Amniotic stem cell (primary cell): ENCODE results near the gene ACSL6.

Experiments
- DNase-seq: peaks from one replicate; lab custom pipeline; 2025; lab: John Stamatoyannopoulos, UW

The ACSL6 gene, protein sequence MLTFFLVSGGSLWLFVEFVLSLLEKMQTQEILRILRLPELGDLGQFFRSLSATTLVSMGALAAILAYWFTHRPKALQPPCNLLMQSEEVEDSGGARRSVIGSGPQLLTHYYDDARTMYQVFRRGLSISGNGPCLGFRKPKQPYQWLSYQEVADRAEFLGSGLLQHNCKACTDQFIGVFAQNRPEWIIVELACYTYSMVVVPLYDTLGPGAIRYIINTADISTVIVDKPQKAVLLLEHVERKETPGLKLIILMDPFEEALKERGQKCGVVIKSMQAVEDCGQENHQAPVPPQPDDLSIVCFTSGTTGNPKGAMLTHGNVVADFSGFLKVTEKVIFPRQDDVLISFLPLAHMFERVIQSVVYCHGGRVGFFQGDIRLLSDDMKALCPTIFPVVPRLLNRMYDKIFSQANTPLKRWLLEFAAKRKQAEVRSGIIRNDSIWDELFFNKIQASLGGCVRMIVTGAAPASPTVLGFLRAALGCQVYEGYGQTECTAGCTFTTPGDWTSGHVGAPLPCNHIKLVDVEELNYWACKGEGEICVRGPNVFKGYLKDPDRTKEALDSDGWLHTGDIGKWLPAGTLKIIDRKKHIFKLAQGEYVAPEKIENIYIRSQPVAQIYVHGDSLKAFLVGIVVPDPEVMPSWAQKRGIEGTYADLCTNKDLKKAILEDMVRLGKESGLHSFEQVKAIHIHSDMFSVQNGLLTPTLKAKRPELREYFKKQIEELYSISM

DNA sequence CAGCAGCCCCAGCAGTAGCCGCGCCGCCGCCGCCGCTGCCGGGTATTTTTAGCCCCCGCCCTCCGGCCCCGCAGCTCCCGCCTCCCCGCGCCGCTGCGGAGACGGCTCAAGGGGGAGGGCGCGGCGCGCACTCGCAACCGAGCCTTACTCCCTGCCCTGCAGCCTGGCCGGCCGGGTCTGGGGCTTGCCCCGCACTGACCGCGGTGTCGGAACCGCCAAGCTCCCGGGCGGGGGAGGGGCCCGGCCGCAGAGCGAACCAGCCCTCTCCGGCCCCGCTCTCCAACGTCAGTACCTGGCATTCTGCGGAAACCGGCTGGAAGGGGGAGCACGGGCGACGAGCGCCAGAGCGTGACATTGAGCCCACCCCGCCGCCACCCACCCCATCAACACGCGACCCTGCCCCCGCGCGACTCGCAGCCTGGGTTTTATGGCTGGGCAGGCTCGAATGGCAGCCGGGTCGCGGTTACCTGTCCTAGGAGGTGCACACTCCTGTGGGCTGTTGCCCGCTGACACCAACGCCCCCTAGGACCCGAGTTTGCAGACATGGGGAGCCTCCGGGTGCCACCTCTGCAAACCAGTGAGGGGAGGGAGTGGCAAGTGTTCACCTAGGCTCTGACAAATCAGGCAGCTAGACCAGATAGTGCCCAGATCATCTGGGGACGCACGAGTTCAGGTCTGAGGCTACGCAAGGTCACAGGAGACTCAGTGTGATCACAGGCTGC is at the start of gene ACSL6:
ACSL6 (minus strand) TSS at position 37 of the 722 bp plus-strand sequence. CDS start 105 bp downstream, outside the sequence.
- no peak for DNase-seq

DNA sequence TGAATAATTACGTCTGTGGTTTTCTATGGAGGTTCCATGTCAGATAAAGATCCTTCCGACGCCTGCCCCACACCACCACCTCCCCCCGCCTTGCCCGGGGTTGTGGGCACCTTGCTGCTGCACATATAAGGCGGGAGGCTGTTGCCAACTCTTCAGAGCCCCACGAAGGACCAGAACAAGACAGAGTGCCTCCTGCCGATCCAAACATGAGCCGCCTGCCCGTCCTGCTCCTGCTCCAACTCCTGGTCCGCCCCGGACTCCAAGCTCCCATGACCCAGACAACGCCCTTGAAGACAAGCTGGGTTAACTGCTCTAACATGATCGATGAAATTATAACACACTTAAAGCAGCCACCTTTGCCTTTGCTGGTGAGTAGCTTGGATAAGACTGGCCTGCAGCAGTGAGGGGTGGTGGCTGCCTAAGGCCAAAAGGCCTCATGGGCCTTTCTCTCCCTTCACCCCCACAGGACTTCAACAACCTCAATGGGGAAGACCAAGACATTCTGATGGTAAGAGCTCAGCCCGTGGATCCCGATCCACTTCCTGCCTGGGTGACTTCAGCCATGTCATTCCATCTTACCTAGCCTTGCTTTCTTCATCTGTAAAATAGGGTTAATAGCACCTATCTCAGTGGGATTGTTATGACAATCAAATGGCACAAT is 49.2 kb upstream of the ACSL6 start, which contains the start of gene IL3:
IL3 (plus strand) TSS at position 155 of the 661 bp plus-strand sequence; CDS start at position 207, 52 bp downstream.
- no peak for DNase-seq

DNA sequence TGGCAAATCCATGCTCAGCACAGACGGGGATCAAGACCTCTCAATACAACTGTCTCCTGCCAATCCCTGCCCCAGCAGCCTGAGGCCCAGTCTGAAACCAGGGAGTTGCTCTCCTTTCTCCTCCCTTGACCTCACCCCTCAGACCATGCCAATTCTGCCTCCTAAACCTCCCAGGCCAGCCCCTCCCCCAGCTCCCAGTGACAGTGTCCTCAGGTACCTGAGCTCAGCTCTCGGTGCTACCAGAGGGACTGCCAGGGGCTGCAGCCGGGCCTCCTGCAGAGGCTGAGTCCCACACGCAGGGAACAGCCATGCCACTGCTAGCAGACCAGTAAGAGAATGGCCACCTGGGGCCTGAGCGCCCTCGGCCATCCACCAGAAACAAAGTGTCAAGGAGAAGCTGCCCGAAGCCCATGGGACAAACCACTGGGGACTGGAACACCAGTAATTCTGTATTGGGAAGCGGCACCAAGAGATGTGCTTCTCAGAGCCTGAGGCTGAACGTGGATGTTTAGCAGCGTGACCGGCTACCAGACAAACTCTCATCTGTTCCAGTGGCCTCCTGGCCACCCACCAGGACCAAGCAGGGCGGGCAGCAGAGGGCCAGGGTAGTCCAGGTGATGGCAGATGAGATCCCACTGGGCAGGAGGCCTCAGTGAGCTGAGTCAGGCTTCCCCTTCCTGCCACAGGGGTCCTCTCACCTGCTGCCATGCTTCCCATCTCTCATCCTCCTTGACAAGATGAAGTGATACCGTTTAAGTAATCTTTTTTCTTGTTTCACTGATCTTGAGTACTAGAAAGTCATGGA is 48.4 kb upstream of the ACSL6 start:
- no peak for DNase-seq

DNA sequence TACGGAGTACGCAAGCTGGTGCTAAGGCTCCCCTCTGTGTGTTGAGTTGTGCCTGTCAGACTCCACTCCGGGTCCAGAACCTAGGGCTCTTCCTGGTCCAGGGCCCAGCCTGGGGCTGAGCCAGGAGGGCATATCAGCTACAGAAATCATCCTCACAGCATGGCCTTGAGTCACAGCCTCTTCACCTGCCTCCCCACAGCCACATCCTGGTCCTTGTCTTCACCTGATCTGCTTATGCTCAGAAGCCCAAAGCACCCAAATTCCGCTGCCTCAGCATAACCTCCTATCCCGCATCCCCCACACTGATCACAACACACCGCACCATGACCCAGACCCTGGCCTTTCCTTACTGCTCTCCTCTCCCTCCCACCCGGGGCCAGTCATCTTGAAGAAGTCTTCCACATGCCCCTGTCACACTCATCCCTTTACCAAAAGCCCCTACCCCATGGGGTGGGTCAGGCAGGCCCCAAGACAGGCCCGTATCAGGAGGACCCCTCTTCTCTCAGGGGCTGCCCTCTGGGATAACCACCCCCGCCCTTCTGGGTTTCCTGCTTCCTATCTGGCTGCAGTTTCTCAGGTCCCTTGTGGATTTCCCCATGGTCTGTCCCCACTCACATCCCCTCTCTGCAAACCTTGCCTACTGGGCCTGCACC is 47.7 kb upstream of the ACSL6 start:
- no peak for DNase-seq

DNA sequence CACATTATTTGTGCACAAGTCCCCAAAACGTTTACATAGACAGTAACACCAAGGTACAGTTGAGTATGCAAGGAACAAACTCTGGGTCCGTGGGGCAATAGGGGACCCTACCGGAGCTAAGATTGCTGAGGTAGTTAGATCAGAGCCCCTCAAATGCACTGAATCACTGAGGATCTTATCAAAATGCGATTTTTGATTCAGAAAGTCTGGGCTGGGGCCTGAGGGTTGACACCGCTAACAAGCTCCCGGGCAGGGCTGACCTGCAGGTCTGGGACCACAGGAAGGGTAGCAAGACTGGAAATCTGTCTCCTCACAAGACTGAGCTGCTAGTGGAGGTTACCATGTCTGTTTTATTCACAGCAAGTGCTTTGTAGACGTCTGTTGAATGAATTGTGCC is 47.2 kb upstream of the ACSL6 start:
- no peak for DNase-seq

DNA sequence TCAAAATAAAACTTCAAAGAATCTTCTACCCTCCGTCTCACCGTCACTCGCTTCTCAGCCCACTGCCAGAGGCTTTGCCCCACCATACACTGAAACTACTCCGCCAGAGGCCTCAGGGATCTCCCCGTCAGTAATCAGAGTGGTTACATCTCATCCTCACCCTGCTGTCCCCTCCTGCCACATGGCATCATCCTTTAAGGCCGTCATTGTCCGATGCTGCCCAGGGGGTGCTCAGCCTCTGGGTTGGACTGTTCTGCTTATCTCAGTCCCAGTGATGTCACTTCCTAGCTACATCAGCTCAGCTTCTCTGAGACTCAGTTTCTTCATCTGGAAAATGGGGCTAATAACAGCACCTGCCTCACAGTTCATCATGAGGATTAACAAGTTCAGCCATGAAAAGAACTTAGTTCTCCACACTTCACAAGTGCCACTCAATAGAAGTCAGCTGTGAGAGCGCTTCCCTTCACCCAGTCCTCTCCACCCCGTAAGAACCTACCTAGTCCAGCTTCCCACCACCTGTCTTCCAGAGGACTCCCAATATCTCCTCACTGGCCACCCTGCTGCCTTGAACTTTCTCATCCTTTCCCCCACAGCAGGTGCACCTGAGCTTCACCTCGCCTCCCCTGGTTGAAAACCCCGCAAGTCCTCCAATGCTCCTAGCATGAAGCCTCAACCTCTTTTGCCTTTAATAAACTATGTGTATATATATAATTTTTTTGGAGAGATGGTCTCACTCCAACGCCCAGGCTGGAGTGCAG is 46.2 kb upstream of the ACSL6 start:
- no peak for DNase-seq

DNA sequence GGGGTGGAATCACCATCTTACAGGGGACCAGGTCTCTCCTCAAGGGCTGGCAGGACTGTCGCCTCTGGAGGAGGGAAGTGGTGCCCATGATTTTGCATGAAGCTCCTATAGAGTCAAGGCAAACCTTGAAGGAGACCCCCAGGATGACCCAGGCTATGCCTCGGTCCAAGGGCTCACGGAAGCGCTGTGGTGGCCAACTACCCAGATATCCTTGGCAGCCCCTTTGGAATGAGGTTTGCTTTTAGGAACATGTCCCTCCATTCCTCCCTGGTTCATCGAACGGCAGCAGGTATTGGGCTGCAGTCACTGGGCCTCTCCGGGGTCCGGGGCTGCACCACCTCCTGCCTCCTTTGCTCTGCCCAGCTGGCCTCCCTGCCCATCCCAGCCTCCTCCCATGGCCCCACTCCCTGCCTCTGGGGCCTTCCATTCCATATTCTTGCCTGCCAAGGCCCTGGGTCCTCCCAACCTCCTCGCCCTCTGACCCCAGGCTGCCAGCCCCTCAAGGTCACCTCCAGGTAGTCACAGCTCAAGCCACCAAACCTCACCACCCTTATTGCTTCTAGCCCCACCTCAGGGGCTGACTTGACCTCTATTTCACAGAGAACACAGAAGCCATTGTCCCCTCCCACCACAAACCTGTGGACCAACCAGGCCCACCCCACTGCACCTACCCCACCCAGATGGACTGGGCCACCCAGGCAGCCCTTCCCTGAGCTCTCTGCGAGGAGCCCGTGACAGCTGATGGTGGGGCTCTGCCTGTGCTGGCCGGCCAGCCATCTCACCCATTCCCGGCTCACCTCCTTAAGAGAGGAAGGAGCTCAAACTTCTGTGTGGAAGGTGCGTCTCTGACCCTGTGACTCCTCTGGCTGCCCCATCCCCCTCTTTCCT is 45.4 kb upstream of the ACSL6 start:
- DNase-seq = no peak

DNA sequence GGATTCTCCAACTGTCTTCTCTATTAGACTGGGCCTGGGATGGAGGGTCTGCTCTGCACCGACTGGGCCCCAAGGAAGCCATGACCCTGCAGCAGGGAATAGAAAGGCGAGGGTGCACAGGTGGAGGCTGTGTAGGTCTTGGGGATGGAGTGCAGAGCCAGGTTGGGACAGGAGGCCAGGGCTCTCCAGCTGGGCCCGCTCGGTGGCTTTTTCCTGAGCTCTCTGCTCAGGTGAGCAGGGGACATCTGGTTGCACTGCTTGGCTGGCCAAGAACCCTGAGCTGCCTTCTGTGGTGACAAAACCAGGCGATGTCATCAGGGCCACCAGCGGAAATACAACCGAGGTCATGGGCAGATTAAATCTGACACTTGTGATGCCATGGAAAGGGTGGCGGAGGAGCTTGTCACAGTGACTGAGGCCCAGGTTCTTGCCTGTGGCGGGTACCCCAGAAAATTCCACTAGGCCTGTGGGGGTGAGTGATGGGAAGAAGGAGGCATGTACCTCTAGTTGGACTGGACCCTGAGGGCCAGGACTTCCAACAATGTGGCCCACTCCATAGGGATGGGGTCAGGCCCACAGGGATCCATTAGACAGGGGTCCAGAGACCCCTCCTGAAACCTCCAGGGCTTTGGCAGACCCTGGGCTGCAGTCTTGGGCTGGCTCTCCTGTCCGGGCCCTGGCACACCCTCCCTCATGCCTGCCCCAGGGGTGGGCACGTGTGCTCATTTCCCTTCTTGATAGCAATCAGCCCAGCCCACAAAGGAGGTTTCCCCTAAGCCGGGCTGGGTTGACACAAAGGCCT is 44.6 kb upstream of the ACSL6 start:
- no peak for DNase-seq

DNA sequence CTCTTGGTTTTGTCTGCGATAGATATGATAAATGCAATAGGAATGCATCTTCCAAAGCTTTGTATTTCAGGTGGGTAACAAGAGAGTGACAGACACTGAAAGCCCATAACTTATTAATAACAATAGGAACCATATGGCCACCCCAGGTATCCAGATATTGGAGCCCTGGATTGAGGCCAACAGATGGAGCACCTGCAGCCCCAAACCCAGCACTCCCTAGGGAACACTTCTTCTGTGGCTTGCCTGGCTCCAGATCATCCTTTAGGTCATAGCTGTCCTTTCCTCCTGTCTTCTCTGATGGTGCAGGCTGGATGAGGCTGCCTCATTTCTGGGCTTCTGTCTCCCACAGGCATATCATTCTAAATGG is 44.0 kb upstream of the ACSL6 start:
- no peak for DNase-seq

DNA sequence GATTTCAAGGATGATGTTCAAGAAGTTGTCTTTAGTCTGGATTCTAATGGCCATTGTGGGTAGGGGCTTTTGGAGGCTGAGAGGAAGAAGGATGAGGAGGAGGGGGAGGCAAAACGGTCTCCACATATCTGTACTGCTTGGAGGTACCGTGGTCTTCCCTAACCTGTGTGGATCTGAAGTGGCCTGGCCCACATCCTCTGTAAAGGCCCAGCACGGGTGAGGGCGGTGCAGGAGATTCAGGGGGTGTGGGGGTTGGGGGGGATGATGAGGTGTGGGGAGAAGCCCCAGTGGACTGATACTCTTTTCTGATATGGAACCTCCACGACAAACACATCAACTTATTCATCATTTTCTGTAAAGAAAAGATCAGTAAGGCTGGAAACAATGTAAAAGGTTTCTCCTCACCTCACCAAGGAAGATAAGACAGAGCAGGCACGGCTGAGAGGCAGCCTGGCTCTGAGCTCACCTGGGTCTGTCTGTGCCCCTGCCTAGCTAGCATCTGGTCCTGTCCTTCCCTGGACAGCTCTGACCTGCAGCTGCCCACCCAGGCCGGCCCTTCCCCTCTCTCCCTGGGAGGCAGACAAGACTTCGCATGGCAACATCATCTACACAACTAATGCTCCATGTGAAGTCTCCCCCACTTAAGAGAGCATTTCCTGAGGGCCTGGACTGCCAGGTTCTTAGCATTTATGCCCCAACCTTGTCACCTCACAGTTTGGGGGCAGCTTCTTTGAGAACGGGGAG is 43.4 kb upstream of the ACSL6 start:
- DNase-seq = no peak

DNA sequence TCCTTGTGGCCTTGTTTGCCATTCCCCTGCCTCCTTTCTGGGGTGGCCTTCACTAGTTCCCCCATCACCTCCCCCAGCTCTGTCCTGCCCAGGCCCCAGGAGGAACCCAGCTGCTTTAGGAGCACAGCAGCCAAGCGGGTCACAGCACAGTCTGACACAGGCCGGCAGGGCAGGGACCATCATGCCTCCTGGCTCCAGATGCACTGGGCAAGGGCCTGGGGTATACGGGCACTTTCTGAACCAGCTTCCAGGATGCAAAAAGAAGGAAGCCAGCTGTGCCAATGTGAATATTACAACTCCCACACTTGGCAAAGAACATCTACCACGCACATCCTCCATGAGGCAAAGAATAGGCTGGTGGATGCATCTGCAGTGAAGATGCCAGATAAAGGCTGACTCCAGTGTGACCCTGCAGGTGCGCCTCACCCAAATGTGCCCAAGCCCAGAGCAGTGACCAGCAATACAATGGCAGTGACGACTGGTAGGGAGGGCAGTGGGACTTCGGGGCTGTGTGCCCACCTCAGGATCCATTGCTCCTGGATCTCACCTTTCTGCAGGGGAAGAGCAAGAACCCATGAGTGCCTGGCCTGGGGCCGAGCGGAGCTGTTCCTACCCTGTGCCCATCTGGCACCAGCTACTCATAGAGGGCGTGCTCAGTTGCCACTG is 42.7 kb upstream of the ACSL6 start:
- DNase-seq = no peak

DNA sequence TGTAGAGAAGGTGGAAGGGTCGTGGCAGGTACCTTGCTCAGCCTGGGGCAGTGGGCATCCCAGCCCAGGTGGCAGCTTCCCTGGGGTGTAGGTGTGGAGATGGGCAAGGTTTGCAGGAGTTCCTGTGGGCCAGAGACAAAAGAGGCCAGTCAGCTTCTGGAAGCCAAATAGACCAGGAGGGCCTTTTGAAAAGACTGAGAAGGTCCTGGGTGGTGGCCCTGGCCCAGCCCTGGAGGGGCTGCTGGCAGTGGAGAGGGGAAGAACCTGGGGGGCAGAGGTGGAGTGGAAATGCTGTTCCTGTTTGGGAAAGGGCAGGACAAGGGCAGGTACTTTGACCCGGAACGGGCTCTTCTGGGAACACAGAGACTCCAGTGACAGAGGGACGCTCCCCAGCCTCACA is 42.0 kb upstream of the ACSL6 start:
- DNase-seq = no peak

DNA sequence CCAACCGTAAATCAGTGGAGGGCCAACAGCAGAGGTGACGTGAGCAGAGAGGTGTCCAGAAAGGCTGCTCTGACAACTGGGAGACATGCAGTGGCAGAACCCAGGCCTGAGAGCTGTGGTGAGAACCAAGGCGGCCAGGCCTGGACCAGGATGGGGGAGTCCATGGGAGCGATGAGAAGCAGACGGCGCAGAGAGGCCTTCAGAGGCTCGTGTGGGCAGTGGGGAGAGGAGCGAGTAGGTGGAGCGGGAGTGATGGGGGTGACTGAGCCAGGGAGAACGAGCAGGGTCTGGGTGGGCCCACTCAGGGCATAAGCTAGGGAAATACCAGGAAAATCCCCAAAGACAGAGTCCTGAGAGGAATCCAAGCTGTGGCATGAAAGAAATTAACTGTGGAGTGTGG is 41.1 kb upstream of the ACSL6 start:
- DNase-seq = no peak

DNA sequence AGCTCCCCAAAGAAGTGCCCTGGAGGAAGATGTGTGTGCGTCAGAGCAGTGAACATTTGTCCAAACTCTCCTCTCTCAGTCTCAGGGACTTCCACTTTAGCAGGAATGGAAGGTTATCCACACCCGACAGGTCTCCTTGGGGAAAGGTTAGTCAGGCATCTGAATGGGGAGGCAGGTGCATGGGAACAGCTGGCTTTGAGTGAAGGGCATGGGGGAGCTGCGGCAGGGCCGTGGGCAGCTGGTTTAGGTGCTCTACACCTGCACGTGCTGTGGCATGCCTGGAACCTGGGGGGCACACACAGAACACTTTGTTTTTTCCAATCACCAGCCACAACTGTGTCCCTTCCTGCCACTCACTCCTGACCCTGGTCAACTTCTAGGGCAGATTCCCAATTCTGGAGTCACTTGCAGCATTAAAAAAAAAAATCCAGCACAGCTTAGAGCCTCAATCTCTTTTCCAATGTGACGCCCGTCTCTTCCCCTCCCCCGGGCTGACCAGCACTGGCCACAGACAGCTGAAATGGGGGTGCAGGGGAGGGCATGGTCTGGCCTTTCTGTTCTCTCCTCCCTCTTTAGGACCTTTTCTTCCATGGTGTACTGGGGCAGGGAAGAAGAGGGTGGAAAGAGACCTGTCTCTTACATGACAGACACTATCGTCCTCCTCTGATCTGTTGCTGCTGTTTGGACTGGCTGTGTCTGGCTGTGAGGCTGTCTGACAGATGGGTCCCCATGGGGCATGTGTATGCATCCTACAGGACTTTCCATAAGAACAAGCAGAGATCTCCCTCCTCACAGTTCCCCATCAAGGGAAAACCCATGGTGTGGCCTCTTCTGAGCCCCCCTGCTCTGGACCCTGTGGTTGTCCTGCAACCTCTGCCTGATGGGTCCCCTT is 39.4 kb upstream of the ACSL6 start:
- no peak for DNase-seq

DNA sequence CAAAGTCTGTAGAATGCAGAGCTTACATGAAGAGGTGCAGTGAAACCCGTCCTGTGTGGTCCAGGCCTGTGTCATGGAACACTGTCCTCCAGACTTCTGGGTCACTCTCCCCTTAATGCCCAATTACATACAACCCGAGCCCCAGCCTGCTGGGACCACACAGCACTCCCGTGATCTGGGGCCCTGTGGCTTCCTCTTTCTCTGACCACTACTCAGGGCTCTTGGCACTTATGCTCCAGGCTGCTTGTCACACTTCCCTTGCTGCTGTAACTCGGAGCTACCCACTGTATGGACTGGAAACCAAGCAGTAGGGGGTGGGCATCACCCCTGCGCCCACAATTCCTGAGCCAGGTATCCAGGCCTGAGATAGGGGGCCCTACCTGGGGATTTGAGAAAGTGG is 38.7 kb upstream of the ACSL6 start:
- no peak for DNase-seq

DNA sequence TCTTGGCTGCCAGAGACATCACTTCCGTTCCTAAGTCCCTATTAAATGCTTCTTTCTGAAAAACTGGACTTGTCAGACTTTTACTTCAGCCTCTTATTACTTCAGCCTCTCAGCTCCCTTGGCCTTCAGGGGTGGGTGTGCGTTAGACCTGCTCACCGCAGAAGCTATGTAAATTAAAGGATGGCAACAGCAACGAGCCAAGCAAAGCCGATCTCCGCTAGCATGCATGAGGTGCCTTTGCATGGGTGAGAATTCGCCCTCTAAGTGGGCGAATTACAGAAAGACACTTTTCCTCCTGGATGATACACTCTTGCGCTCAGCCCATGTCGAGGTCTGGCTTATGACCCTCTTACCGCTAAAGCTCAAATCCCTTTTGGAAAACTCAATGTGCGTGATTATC is 38.1 kb upstream of the ACSL6 start:
- DNase-seq = no peak
